NCI-H1694 treated with DMSO at 0.1 percent for 48 hours (cell line): Measurements from ENCODE around the gene NHLRC2.
"Not testable (repeated sequence)": the region's sequence is repeated elsewhere in the genome, so short reads cannot be mapped to it uniquely, and the experiment has no call there.

Experiments
- DNase-seq: peaks from one replicate; lab custom pipeline; 2025; lab: John Stamatoyannopoulos, UW

NHLRC2 gene, protein sequence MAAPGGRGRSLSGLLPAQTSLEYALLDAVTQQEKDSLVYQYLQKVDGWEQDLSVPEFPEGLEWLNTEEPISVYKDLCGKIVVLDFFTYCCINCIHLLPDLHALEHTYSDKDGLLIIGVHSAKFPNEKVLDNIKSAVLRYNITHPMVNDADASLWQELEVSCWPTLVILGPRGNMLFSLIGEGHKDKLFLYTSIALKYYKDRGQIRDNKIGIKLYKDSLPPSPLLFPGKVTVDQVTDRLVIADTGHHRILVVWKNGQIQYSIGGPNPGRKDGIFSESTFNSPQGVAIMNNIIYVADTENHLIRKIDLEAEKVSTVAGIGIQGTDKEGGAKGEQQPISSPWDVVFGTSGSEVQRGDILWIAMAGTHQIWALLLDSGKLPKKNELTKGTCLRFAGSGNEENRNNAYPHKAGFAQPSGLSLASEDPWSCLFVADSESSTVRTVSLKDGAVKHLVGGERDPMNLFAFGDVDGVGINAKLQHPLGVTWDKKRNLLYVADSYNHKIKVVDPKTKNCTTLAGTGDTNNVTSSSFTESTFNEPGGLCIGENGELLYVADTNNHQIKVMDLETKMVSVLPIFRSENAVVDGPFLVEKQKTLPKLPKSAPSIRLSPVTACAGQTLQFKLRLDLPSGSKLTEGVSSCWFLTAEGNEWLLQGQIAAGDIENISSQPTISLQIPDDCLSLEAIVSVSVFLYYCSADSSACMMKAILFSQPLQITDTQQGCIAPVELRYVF

DNA sequence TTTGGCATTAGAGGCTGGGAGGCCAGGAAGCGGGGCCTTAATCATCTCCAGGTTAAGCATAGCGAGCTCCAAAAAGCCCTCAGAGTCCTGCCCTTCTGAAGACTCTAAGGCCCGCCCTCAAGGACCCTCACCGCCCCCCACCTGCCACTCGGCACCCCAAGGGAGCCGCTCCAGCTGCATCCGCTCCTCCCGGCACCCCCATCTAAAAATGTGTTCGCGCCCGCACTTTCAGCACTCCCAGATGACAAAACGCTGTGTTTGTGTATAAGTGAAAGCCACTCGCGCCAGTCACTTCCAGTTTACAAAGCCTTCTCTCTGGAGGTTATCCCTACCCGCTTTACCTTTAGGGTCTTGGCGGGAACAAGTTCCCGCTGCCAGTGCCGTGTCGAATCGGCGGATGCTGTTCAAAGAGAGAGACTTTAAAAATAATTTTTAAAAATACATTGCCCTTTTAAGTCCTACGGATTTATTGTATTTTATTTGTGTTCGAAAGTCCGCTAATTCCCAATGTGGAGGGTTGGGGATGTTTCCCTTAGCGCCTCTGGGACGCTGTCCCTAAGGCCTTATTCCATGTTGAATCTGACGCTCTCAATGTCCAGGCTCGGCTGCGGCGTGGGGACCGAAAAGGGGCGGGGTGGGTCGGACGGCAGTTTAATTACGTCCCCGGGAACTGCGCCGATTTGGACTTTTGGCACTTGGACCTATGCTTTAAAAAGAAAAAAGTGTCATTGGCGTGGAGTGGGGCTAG lies at the start of gene NHLRC2, which contains the start of gene DCLRE1A:
TSS of gene NHLRC2 (plus strand) at position 649 of the 748 bp plus-strand sequence. CDS start 212 bp downstream, outside the sequence.
TSS of gene DCLRE1A (minus strand) at position 70 of the 748 bp plus-strand sequence. CDS start 900 bp downstream, outside the sequence.
- DNase-seq = peak; percentile 27

DNA sequence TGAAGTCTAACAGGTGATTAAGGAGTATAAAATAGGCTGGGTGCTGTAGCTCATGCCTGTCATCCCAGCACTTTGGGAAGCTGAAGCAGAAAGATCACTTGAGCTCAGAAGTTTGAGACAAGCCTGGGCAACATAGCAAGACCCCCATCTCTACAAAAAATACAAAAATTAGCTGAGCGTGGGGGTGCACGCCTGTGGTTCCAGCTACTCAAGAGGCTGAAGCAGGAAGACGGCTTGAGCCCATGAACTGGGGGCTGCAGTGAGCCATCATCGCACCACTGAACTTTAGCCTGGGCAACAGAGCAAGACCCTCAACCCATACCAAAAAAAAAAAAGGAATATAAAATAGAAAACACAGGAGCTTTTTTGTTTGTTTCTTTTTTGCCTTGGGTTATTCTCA lies 48.0 kb upstream of the NHLRC2 start:
- no peak for DNase-seq

DNA sequence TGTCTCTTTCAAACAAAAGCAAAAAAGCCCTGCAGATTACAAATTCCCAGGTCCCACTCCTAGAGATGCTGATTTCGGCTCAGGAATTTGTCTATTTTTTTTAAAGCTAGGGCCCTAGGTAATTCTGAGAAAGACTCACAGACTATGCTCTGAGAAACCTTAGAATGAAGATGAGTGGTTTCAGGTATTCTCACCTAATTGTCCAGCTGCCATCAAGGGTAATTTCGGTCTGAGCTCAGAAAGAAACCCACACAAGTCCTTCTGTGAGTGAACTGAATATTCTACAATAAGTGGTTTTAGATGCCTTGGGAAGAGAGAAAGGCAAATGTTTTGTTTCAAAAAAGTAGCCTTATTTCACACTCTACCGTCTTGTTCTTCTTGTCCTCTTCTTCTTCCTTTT lies 46.3 kb upstream of the NHLRC2 start:
- DNase-seq = no peak

DNA sequence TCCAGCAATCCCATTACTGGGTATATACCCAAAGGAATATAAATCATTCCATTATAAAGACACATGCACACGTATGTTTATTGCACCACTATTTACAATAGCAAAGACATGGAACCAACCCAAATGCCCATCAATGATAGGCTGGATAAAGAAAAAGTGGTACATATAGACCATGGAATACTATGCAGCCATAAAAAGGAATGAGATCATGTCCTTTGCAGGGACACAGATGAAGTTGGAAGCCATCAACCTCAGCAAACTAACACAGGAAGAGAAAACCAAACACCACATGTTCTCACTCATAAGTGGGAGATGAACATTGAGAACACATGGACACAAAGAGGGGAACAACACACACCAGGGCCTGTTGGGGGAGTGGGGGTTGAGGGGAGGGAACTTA lies 39.8 kb upstream of the NHLRC2 start:
- not testable (repeated sequence) for DNase-seq

DNA sequence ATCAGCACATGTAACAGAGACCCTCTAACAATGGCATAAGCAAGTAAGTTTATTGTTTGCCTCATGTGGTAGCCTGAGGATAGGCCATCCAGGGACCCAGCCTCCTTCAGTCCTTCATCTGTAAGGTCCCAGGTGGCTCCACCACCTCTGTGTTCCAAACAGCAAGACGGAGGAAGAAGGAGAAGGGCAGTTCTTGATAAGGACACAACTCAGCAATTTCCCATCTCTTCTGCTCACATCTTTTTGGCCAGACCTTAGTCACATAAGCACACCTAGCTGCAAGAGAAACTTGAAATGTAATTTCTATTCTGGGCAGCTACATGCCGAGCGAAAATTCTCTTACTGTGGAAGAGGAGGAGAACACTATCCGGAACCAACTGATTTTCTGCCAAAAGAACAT lies 34.5 kb upstream of the NHLRC2 start:
- DNase-seq = no peak

DNA sequence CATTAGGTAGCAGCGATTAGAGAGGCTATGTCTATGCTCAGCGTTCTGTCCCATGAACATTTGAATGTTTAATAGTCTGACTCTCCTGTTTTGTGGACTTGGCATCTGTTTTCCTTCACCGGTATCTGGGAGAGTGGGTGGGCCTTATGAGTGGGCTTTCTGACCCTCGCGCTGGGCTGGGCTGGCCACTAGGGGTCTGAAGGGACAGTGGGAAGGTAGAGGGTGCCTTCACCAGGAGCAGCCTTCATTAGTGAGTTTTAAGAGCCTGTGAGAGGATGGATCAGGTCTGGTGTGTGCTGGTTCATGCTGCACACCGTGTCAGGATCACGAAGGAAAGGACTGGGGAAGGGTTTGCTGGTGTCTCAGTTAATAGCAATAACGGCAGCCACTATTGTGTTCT lies 34.0 kb upstream of the NHLRC2 start:
- no peak for DNase-seq

DNA sequence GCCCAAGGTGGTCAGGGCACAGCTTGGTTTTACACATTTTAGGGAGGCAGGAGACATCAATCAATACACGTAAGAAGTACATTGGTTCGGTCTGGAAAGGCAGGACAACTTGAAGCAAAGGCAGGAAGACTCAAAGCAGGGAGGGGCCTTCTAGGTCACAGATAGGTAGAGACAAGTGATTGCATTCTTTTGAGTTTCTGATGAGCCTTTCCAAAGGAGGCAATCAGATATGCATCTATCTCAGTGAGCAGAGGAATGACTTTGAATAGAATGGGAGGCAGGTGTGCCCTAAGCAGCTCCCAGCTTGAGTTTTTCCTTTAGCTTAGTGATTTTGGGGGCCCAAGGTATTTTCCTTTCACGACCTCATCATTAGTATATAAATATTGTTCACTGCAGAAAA lies 33.2 kb upstream of the NHLRC2 start:
- DNase-seq = not testable (repeated sequence)

DNA sequence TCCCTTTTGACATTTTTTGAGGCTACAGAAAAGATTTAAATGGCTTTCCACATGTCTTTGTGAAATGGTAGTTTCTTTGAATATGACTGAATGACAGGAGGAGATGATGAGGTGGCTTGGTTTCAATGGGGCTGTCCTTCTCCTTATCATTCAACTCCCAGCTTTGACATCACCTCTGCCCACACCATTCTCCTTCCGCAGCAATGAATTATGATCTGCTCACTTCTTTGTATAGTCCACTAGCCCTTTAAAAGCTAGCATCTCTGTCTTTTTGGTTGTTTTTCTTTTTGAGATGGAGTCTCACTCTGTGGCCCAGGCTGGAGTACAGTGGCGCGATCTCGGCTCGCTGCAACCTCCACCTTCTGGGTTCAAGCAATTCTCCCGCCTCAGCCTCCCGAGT lies 32.3 kb upstream of the NHLRC2 start:
- DNase-seq = no peak

DNA sequence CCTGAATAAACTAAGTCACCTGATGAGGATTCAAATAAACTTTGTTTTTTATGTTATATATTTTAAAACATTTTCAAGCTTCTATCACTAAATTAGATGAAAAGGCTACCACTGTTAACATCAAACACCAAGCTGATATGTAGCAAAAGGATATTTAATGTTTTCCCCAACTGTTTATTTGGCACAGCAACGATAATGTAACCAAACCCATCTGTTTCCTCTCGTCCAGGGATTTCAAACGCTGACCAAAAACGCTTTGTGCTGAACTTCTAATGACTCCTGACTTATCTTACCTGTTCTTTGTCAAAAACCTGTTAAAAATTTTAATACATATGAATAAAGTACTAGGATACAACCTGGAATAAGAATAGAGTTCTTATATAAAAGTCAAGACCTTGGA lies 31.1 kb upstream of the NHLRC2 start:
- no peak for DNase-seq

DNA sequence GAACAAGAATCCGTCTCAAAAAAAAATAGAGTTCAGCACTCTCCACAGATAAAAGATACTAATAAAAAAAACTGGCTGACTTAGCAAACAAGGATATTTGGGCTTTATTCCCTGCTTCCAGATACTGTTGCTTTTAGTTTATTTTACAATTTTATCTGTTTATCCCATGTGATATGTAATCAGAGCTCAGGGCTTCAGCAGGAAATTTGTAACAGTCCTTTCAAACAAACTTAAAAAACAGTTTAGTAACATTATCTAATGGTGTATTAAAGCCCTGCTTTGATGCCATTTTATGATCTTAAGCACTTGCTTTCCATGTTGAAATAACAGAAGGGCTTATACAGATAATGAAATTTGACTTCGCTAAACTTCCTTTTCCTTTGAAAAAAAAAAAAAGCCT lies 28.7 kb upstream of the NHLRC2 start:
- DNase-seq = no peak

DNA sequence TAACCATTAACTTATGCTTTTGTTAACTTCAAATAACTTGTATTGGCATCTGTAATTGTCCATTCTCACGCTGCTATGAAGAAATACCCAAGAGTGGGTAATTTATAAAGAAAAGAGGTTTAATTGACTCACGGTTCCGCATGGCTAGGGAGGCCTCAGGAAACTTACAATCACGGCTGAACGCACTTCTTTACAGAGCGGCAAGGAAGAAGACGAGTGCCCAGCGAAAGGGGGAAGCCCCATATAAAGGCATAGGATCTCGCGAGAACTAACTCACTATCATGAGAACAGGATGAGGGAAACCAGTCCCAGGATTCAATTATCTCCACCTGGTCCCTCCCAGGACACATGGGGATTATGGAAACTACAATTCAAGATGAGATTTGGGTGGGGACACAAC lies 25.9 kb upstream of the NHLRC2 start:
- not testable (repeated sequence) for DNase-seq

DNA sequence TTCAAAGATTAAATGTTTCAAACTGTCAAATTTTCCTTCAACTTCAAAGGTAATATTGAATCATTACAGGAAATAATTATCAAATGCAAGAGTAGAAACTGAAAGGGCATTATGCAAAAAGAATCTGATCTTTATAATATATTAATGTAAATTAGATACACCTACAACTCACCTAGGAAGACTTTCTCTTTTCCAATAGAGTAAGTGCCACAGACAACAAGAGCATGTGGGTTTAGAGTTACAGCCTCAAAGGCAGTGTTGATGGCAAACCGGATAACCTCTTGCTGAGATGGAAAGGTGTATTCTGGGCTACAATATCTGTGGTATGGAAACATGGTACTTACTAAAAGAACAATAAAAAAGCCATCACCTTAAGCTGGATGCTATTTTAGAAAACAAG lies 12.3 kb upstream of the NHLRC2 start:
- DNase-seq = no peak

DNA sequence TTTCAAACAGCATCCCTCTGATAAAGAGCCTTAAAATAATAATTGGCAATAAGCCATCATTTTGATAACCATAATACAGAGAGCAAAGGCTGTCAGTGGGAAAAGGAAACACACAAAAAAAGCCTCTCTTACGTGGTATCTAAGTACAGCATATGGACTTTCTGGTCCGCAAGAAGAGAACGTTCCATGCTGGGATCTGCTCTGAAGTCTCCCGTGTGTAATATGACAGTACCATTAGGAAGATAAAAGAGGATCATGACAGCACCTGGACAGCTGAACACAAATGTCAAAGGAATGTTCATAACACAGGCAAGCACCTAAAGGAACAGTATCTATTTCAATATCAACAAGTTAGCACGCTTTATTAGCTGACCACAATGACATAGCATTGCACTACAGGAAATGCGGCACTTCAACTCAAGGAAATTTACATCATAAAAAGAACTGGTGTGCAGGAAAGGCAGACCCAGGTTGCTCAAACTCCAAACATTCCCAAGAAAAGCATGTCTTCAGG lies 10.4 kb upstream of the NHLRC2 start:
- DNase-seq = no peak

DNA sequence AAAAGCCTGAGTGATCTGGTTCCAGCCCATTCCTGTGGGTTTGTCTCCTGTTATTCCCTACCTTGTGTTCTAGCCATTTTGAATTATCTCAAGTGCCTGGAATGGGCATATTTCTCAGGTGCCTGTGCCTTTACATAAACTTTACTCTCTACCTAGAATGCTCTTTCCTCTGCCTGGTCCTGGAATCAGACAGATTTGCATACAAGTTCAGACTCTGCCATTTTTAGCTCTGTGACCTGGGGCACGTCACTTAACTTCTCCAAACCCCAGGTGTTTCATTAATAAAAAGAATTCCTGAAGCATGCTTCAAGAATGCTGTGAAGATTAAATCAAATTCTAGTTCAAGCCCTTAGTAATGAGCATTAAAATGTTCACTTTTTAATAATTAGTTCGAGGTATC lies 8.4 kb upstream of the NHLRC2 start:
- DNase-seq = no peak

DNA sequence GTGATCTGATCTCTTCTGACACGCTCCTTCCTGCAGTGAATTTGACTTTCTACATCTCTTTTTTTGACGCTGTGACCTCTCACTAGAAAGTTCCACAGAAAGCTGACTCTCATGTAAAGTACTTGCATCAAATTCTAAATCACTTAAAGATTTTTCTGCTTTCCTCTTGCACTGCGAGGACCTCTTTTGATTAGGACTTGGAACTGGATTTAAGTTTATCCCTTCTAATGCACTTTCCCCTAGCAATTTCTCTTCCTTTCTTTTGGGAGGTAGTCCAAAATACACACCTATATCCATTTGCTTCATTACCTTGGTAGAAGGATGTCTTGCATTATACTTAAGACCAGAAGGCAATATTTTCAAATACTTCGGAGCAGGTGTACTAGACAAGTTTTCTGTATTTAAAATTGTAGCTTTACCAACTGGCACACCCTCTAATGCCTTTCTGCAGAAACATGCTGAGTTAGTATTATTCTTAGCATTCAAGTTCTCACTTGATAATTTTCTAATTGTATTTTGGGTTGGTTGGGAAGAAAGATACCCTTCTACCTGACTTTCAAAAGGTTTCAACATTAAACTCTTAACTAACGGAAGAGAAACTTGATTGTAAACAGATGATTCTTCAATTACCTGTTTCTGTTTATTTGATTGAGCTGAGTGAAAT lies 5.2 kb upstream of the NHLRC2 start:
- no peak for DNase-seq

DNA sequence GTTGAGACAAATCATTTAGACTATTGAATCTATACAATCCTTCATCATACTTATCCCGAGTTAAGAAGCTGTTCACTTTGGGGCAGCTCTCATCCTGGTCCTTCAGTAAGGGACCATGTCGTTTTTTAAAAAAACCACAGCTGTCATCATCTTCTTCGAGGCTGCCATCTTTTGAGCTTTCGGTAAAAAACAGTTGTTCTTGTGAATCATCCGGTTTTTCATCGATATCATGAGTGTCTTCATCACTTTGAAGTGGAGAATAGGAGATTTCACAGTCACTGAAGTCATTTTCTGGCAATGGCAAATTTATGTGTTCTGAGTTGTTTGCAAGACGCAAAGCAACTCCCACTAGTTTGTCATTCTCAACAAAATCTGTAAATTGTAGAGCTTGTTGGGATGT lies 4.5 kb upstream of the NHLRC2 start:
- no peak for DNase-seq

DNA sequence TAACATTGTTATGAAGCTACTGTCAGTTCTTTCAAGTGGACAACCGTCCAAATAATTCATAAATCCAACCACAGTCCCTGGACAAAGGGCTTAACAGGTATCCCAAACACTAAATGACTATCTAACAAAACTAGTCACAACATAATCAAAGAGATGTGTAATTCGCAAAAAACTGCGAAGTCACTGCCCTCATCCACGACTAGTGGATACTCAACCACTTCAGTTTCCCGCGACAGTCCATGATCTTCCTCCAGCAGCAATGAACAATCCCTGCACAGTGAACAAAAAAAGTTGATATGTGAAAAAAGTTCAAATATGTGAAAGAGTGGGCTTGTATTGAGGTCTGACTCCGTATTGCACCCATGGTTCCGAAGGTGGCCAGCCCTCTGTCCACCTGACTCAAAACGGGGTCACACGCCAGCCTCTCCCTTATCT lies 866 bp upstream of the NHLRC2 start:
- DNase-seq = no peak

DNA sequence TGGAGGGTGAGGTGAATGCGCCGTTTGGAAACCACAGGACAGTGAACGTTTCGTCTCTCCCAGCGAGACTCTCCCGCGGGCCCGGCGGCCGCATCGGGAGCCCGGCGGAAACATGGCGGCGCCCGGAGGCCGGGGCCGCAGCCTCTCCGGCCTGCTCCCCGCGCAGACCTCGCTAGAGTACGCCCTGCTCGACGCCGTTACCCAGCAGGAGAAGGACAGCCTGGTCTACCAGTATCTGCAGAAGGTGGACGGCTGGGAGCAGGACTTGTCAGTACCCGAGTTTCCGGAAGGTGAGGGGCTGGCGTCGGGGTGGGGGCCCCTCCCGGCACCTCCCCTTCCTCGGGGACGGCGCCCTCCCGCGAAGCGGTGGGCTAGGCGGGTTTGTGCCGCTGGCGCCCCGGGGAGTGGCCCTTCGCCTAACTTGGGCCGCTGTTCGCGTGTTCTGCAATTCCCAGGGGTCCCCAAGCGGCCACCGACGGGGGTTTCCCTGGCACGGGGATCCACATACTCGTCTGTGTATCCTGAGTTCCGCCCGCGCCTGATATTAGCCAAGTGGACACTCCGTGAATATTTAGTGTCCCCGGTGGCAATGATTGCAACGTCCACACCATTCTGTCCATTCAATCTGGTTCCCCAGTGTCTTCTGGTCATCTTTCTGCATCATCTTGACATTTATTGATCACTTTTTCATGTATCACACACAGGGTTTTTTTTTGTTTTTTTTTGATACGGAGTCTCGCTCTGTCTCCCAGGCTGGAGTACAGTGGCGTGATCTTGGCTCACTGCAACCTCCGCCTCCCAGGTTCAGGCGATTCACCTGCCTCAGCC lies 514 bp downstream of the NHLRC2 start:
- DNase-seq = no peak

DNA sequence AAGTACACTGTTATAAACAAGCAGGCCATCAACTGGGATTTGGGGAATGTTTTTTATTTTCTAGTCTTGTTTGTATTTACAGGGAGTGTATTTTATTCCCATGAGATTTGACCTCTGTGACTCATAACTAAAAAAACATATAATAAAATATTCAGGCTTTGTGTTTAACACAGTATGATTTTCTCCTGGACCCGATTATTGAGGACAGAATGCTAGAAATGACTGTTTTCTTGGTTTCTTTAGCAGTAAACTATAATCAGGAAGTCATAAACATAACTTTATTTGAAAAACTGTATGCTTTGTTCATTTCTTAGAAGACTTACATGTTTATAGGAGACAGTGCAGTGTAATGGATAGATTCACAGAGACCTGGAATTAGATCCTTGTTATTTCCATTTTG lies 2.1 kb downstream of the NHLRC2 start:
- DNase-seq = no peak

DNA sequence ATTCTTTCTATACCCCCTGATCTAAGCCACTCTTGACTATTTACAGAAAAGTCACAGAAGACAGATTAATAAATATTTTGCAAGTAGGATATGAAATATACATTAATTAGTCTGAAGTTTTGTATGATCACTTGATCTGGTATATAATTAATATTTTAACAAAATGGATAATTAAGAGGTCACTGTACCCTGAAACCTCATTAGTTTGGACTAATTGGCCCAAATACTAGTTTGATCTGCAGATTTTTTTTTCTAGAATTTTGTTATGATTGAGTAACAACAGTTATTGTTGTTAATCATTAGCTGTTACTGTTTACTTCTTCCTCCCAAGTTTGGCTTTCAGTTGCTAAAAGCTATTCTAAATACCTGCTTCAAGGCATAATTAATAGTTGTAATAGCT lies 2.7 kb downstream of the NHLRC2 start:
- no peak for DNase-seq

DNA sequence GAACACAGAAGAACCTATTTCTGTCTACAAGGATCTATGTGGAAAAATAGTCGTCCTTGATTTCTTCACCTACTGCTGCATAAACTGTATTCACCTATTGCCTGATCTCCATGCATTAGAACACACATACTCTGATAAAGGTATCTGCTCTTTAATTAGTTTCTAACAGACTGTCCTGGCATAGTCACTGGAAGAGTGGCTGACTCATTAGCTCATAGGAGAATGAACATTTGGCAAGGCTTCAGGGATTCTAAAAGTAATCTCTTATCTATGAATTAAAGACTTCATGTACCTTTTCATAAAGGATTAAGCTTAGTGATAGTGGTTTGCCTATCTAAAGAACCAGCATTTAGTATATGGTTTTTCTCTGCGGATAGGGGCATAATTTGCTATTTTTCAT lies 4.1 kb downstream of the NHLRC2 start:
- DNase-seq = no peak
